Measurements from ENCODE around the gene CITED1. TPM values are rescaled to one million over a fixed set of nuclear protein-coding genes. Genes with fewer than 3 reads are reported as not detected.
A peak's percentile ranks its signal among the peaks of the same experiment; 100 is the strongest.

CITED1 gene
- total RNA-seq, 2 donors from 2014 or later: 0.51 TPM; not detected in 1

DNA sequence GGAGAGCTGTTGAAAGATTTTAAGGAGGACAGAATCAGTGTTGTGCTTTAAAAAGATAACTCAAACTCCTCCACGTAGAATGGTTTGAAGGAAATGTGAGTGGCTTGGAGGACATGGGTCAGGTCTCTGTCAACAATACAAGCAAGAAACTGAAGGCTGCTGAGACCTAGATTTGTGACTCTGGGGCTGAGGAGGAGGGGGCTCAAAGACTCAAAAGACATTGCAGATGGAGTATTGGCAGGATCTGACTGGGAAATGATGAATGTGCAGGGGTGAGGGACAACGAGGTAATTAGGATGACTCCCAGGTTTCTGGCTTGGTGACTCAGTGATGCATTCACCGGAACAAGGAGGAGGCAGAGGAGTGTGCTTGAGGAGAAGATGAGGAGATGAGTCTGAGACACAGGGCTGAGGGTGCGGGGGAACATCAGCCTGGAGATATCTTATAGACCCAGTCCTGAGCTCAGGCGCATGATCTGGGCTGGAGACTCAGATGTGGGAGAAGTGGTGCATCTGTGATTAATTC lies 25.3 kb downstream of the CITED1 start:
- no peaks in the 10 kb centered on the region for H3K9me3 ChIP-seq
- H3K27me3 ChIP-seq: no peaks in the 10 kb centered on the region
- H3K36me3 ChIP-seq: peaks cover 5% of the 10 kb centered on the region
- TF ChIP-seq, protein P1, sequence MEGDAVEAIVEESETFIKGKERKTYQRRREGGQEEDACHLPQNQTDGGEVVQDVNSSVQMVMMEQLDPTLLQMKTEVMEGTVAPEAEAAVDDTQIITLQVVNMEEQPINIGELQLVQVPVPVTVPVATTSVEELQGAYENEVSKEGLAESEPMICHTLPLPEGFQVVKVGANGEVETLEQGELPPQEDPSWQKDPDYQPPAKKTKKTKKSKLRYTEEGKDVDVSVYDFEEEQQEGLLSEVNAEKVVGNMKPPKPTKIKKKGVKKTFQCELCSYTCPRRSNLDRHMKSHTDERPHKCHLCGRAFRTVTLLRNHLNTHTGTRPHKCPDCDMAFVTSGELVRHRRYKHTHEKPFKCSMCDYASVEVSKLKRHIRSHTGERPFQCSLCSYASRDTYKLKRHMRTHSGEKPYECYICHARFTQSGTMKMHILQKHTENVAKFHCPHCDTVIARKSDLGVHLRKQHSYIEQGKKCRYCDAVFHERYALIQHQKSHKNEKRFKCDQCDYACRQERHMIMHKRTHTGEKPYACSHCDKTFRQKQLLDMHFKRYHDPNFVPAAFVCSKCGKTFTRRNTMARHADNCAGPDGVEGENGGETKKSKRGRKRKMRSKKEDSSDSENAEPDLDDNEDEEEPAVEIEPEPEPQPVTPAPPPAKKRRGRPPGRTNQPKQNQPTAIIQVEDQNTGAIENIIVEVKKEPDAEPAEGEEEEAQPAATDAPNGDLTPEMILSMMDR (IDR thresholded peaks at IDR 0.05): no peak
- H3K27ac ChIP-seq: no peak overlapping the region
- DNase-seq (ENCODE audit: low spot score): no peak
- H3K4me3 ChIP-seq: no peak overlapping the region
- H3K4me1 ChIP-seq: peaks cover 0 to 10% of the 10 kb centered on the region in 2 donors

DNA sequence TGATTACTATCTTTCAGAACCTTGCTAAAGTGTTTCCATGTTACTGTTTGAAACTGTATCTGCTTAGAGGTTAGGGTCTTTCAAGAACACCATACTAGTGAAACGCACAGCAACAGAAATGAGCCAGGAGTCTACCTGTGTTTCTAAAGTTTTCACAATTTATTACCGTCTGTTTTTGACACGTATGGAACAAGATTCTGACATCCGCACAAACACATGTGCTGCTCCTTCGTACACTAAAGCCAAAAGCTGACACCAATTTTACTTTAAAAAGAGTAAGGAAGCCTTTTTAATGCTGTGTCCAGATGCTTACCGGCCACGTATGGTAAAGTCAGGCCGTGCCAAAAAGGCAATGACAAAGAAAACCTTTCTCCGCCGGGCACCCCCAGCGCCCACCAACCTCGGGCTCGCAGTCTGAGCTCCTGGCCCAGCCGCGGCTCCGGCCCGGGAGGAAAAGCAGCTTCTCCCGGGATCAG lies 29.2 kb downstream of the CITED1 start:
- Histone ChIP-seq H3K4me3 (peak overlapping the region; percentile 70 to 72), H3K27me3 (no peaks in the 10 kb centered on the region), H3K36me3 (peaks cover 36% of the 10 kb centered on the region), H3K4me1 (peaks cover 0 to 12% of the 10 kb centered on the region in 2 donors), H3K27ac (peak overlapping the region; percentile 80 to 86), H3K9me3 (no peaks in the 10 kb centered on the region)
- TF ChIP-seq, protein P1 (IDR thresholded peaks at IDR 0.05): no peak
- no peak for DNase-seq (ENCODE audit: low spot score)

DNA sequence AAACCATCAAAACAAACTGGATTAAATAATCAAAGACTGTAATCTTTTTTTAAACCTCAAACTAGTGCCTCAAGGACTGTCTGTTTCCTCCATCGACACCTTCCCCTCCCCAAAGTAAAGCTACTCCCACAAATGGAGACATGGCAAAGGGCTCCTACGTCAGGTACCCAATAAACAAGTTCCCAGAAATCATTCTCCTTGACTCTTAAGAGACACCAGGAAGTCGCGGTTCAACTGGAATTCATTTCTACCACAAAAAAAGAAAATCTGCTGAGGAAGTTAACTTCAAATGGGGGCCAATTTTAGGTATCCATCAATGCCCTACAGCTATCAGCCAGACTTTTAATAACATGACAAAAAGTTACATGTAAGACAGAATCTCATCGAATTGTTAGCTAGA lies 31.2 kb downstream of the CITED1 start:
- Histone ChIP-seq H3K4me1 (peaks cover 0 to 12% of the 10 kb centered on the region in 2 donors), H3K36me3 (peaks cover 54% of the 10 kb centered on the region), H3K27ac (no peak overlapping the region)

DNA sequence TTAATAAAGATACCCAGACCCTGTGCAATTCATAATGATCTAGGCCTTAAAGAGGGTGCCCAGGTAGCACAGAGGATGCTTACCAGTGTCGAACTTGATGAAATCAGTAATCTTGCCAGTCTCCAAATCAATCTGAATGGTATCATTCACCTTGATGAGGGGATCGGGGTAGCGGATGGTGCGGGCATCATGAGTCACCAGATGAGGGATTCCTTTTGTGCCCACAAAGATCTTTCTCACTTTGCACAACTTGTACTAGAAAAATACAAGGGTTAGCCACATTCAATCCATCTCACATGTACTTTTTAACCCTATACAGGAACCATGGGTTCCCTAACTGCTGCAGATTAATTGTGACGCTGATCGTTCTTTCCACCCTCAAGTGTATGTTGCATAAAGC lies 32.0 kb downstream of the CITED1 start:
- Histone ChIP-seq H3K4me1 (peaks cover 0 to 12% of the 10 kb centered on the region in 2 donors), H3K27me3 (no peaks in the 10 kb centered on the region), H3K27ac (no peak overlapping the region), H3K36me3 (peaks cover 62% of the 10 kb centered on the region), H3K4me3 (no peak overlapping the region), H3K9me3 (no peaks in the 10 kb centered on the region)
- no peak for DNase-seq (ENCODE audit: low spot score)
- TF ChIP-seq, protein P1 (IDR thresholded peaks at IDR 0.05): no peak

More for the DNA sequence above, 31.2 kb downstream of the CITED1 start:
- TF ChIP-seq, protein P1 (IDR thresholded peaks at IDR 0.05): no peak
- H3K9me3 ChIP-seq: no peaks in the 10 kb centered on the region
- DNase-seq (ENCODE audit: low spot score): no peak
- no peaks in the 10 kb centered on the region for H3K27me3 ChIP-seq
- H3K4me3 ChIP-seq: no peak overlapping the region

DNA sequence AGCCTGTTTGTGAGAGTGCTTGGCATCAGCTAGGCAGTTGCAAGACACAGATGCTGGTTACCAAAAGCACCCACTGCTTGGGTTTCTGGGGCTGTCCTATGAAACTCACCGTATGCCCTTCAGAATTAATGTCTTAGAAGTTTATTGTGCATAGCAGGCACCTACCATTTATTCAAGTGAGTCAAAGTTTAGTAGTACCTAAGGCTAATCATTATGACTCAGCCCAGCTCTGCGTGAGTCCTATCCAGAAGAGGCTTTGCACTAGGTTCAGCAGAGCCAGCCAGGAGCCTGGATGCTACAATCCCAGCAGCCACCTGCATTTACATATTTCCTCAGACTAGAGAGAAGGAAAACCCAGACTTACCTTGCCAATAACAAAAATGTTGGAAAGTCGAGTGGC lies 32.8 kb downstream of the CITED1 start:
- H3K4me1 ChIP-seq: peaks cover 0 to 12% of the 10 kb centered on the region in 2 donors
- no peaks in the 10 kb centered on the region for H3K27me3 ChIP-seq
- no peak for DNase-seq (ENCODE audit: low spot score)
- H3K9me3 ChIP-seq: no peaks in the 10 kb centered on the region
- no peak overlapping the region for H3K27ac ChIP-seq
- peaks cover 71% of the 10 kb centered on the region for H3K36me3 ChIP-seq
- H3K4me3 ChIP-seq: no peak overlapping the region
- TF ChIP-seq, protein P1 (IDR thresholded peaks at IDR 0.05): no peak

DNA sequence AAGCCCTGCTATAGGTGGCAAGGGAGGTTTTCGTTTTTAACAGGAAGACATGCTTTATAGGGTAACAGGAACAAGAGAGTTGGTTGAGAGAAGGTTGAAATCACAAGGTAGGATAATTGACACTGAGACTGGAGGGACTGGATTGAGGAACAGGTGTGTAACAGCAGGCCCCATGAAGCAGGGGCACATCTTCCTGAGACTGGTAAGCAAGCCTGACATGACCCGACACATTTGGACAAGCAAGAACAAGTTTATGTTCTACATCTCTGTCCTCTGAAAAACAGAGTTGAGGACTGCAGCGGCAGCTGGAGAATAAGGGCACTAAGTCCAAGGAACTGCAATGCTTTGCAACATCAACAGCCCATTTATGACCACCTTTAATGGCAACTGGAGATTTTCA lies 33.9 kb downstream of the CITED1 start:
- H3K27me3 ChIP-seq: no peaks in the 10 kb centered on the region
- DNase-seq (ENCODE audit: low spot score): no peak
- H3K27ac ChIP-seq: no peak overlapping the region
- no peak overlapping the region for H3K4me3 ChIP-seq
- TF ChIP-seq, protein P1 (IDR thresholded peaks at IDR 0.05): no peak
- H3K36me3 ChIP-seq: peaks cover 73% of the 10 kb centered on the region
- no peaks in the 10 kb centered on the region for H3K9me3 ChIP-seq
- peaks cover 0 to 12% of the 10 kb centered on the region in 2 donors for H3K4me1 ChIP-seq

Measured in right atrium auricular region (tissue), 2 donors.